HG03159 (cell line): ENCODE data around the gene DDX41.
"Not testable (repeated sequence)": the region's sequence is repeated elsewhere in the genome, so short reads cannot be mapped to it uniquely, and the experiment has no call there.

Experiments
- ATAC-seq: cut with Tn5 transposase; IDR thresholded peaks from one replicate; pipeline ENCODE4 v1.9.1; 2021; ENCODE audit warnings: mild to moderate bottlenecking, moderate library complexity; ENCODE audit not compliant: unreplicated experiment

DDX41 gene

DNA sequence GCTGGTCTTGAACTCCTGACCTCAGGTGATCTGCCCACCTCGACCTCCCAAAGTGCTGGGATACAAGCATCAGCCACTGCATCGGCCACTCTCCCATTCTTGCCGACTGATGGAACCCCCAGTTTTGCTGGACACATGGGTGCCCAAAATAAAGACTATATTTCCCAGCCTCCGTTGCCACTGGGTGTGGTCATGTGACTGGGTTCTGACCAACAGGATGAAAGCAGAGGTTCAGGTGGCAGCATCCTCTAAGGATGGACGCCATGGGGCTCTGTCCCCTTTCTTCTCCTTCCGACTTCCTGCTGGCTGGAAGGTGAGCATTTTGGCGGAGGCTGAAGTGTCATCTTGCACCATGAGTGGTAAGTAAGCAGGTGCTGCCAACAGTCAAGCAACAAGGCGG lies 29.6 kb downstream of the DDX41 start:
- ATAC-seq = no peak

DNA sequence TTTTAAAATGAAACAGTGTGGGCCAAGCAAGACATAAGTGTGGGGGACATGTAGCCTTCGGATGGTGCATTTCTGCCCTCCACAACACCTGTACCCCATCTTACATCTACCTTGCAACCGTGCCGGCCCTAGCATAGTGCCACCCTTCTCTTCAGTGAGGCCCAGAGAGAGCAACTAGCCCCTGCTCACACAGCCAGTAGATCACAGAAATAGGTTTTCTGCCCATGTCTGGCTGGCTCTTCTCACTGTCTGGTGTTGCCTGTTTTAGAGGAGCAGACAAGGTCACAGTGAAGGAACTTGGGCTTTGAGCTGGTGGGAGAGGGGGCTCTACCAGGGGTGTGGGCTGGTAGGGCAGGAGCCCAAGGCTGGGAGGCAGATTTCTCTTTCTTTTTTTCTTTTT lies 30.5 kb downstream of the DDX41 start:
- ATAC-seq = no peak

DNA sequence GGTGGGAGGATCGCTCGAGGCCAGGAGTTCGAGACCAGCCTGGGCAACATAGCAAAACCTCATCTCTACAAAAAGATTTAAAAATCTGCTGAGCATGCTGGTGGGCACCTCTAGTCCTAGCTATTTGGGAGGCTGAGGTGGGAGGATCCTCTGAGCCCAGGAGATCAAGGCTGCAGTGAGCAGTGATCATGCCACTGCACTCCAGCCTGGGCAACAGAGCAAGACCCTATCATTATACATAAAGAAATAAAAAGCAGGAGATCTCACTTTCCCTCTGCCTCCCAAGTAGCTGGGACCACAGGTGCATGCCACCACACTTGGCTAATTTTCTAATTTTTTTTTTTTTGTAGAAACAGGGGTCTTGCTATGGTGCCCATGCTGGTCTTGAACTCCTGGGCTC lies 31.0 kb downstream of the DDX41 start:
- ATAC-seq = not testable (repeated sequence)

DNA sequence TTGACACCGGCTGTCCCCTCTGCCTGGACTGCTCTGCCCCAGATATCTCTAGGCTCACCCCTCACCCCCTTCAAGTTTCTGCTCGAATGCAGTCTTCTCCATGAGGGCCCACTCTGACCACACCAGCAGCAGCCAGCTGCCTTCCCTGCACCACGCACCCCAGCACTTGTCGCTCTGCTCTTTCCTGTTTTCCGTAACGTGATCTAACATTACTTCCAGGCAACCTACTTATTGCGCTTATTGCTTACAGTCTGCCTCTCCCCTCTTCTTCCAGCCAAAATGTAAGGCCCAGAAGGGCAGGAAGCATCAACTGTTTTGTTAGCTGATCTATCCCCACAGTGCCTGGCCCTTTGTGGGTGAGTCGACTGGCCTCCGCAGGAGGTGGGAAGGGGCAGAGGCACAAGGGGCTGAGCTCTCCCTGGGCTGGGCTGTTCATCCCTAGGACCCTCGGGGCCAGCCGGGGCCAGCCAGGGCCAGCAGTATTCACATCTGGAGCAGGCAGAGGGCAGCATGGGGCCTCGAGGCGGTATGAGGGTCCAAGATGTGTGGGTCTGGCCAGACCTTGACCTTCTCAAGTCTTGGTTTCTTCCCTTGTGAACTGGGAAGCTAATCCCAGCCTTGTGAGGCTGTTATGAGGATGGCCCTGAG lies 31.7 kb downstream of the DDX41 start:
- ATAC-seq = no peak

DNA sequence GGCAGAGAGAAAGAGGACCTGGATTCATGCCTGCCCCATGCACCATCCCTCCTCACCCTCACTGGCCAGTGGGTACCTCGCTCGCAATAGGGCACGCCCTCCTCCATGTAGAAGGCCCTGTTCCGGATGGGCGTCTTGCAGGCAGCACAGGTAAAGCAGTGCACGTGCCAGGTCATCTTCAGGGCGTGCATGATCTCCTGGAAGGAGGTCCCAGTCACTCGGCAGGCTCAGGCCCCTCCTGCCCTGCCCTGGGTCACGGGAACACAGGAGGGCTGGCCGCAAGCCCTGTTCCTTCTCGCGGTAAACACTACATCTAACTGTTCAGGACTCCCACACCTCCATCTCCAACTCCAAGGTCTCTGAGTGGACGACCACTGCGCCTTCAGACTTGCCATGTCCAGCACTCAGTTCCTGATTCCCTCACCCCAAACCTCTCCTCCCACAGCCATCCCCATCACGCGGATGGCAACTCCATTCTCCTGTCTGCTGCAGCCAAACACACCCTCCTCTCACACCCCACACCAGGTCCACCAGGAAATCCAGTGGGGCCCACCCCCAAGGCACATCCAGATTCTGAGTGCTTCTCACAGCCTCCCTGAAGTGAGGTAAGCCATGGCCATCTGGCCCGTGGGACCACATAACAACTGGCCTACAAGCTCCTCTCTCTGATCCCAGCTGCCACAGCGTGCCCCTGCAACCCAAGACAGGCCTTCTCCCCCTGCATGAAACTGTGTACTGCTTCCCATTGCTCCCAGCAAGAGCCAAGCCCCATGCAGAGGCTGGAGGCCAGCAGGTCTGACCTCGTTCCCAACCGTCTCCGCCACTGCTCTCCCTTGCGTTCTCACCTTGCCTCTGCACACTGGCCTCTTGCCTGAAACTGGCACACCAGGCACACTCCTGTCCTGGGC lies 32.5 kb downstream of the DDX41 start:
- no peak for ATAC-seq

DNA sequence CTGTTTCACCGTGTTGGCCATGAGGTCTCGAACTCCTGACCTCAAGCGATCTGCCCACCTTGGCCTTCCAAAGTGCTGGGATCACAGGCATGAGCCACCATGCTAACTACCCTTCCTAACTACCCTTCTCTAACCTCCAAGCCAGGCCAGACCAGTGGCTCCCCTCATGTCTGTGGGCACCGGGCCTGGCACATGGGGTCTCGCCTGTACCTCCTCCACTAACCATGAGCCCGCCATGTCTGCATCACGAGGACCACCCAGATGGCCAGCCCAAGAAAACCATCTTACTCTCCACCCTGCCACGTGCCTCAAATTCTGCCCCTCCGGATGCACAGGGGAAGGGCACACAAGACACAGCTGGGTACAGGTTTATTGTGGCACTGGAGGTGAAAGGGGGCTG lies 33.7 kb downstream of the DDX41 start:
- no peak for ATAC-seq

DNA sequence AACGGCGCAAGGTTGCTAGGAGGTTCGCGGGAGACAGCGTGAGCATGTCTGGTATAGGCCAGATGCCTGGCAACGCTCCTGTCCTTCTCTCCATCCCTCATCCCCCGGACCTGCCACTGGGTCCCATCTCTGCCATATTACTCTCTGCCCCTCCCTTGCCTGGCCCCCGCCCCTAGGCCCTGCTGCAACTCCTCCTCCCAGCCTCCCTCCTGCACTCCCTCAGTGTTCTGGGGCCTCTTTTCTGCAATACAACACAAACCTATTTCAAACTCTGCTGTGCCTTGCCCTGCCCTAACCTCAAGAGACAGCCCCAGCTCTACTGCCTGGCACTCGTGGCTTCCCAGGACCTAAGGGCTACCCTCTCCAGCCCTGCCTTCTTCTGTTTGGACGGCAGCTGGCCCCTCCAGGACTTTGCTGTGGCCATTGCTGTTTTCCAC lies 34.4 kb downstream of the DDX41 start:
- no peak for ATAC-seq

DNA sequence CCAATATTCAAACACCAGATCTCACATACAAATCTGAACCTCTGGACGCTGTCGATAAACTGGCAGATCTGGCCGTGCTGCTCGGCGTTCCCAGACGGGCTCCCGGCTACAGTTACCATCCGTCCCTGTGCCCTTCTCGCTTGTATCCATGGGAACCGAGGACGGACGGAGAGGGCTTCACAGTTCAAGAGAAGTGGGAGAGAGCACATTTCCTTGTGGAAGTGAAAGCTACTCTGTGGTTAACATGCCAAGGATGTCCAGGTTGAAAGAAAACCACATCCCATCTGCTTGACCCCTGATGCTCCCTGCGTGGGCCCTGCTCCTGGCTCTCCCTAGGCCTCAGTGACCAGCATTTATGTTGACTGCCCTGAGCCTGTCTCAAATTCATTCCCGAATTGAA lies 37.0 kb downstream of the DDX41 start:
- no peak for ATAC-seq

DNA sequence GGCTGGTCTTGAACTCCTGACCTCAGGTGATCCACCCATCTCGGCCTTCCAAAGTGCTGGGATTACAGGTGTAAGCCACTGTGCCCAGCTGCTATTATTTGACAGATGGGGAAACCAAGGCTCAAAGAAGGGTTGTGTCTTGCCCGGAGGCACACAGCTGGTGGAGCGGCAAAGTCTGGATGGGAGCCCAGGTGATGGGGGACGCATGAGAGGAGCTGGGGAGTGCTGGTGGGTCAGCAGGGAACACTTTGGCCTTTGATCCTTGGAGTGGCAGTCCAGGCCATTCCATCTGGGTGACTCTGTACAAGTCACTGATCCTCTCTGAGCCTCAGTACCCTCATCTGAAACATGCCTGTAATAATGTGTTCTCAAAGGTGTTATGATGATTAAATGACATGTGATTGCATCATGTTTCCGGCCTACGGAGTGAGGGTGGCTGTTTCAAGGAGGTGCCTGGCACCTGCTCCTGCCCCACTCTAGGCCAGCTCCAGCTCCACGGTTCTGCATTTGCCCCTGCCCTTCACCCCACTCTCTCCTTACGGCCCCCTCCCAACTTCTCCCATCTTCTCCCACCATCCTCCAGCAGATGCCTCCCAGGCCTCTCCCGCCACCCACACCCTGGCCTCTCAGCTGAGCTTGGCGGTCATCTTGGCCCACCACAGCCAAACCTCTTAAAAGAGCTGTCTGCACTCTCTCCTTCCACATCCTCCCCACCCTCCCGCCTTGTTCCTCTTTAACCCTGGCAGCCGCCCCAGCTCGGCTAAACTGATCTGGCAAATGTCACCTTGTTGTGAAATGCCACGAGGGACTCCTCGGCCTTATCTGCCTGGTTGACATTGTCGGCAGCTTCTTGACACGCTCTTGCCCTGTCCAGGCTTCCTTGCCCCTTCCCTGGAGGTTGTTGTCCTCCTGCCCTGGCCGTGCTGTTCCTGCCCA lies 37.8 kb downstream of the DDX41 start:
- no peak for ATAC-seq

DNA sequence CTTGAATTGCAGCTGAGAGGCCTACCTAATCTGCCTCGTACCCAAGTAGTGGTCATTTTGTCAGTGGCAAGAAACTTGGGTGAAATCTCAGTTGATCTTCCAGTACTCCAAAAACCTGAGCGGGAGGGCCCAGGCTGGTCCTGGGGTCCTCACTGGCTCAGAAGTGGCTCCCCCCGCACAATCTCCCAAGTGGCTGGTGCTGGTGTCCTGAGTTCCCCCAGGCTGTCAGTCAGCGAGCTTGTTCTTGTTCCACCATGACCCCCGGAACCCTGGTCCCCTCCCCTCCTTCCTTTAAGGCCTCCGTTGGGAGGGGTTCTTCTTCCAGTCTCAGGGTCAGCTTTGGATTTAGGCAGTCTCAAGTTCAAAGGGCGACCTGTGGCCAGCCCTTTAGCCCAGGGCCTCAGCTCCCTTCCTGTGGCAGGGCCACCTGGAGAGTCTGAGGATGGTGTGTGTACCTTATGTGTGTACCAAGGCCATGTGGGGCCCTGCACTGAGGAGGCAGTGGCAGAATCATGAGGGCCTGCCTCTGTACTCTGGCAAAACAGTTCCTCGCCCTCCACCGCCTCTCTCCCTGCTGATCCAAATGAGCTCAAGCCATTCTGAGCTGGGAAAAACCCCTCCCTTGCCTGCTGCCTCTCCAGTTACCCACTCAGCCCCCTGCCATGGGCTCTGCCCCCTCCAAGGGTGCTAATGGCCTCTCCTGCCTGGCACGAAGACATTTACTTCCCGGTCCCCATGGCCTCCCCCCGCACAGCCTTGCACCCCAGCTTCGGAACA lies 38.9 kb downstream of the DDX41 start:
- no peak for ATAC-seq

DNA sequence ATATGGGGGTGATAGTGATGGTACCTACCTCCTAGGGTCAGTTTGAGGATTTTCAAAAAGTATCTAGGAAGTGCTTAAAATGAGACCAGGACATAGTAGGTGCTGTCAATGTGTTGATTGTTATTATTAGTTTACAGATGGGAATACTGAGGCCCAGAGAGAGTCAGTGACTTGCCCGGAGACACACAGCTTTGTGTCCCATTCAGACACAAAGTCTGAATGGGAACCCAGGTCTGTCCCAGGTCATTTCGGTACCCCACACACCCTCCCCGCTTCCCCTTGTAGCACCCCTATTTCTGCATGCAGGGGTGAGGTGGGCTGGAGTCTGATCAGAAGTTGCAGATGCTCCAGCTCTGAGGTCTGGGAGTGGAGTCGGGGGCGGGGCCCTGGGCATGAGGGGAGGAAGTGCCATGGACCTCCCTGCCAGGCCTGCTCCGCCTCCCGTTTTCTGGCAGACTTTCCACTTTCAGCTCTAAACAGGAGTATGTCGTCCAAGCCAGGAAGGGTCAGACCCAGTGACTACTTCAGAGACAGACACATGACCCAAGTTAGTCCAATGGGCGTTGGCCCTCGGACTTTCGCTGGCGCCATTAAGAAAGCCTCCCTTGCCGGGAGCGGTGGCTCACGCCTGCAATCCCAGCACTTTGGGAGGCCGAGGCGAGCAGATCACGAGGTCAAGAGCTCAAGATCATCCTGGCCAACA lies 40.1 kb downstream of the DDX41 start:
- no peak for ATAC-seq

DNA sequence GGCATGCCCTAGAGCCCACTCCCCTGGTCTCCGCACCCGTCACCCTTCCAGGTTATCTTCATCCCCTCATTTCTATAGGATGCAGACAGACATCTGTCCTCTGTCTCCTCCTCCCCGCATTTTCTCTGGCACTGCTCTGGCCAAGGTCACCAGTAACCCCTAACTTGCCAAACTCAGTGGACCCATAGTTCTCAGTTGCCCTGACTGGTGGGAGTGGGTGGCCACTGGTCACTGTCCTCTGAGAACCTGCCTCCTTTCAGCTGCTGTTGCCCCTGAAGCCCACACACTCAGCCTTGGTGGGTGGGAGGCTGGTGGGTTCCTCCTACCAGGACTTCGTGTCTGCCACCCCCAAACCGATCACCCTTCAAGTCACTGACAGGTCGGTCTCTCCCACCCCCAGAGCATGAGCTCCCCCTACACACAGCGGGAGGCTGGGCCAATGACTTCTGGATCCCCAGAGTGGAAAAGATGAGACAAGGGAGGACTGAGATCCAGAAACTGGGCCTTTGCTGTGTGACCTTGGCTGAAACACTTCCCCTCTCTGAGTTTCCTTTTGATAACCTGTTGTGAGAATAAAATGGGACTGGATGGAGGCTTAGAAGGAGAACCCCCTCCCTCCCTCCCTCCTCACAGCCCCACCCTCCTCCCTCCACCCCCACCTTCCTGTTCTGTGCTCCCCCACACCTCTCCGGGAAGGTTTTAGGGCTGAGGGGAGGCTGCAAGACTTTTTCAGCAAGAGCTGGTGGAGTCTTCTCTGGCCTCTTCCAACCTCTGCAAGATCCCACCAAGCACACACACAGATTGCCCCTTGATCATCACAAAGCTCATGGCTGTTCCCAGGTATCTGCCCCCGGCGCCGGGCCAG lies 41.0 kb downstream of the DDX41 start:
- no peak for ATAC-seq

DNA sequence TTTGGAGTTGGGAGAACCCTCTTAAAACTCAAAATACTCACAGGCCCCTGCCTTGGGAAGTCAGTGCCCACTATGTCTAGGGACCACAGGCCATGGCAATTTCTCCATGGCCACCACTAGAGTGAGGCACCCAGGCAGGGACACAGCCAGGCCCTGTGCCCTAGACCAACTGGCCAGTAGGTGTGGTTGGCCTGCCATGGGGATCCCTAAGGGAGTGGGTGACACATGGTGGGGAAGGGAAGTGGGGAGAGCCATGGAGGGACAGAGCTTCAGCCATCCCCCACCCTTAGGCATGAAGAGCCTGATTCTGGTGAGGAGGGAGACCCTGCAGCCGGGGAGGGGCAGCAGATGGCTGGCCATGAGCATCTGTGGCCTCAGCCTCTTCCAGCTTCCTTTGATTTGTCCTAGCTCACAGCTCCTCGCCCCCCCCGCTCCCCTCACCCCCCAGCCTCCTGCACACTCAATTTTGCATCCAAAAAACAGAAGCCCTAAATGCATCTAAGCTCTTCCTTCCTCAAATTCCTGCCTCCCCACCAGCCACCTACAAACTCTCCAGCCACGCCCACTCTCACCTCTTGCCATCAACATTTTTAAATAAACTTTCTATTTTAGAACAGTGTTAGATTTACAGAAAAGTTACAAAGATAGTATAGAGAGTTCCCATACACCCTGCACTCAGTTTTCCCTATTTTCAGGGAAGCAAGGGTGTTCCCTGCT lies 41.8 kb downstream of the DDX41 start:
- no peak for ATAC-seq

DNA sequence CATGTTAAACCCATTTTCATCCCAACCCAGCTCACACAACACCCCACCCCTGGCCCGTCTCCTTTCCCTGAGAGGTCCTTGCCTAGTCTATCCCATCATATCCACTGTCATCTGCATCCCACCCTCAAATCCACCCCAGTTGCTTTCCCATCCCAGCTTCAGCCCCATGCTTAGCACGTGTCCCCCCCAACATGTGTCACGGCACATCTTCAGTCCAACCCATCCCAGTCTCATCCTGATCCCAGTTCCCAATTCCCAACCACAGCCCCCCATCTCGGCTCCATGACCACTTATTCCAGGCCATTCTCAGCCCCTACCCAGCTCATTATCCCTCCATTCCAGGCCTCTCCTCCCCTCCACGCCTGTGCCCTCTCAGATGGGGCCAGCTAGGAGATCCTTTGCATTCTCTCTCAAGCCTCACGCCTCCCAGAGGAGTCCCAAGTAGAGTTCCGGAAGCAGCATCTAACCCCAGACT lies 42.7 kb downstream of the DDX41 start:
- no peak for ATAC-seq

DNA sequence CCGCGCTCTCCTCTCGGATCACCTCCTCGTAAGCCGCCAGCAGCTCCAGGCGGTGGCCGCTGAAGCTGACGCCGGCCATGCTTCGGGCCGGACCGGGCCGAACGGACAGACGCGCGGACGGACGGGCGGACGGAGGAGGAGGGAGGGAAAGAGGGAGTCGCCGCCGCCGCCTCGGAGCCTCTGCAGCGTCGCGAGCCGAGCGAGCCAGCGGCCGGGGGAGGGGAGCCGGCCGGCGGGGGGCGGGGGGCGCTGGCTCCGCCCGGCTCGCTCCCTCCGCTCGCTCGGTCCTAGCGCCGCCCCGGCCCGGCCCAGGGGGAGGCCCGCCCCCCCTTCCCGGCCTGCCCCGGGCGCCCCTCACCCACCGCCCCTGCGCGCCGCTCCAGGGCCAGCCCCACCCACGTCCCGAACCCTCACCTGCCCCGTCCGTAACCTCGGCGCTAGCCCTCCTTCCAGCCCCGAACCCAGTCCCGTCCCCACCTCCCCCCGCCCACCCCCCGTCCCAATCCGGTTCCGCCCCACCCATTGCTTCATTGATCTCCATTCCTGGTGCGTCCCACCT lies 43.2 kb downstream of the DDX41 start, which contains the start of gene DBN1:
TSS of gene DBN1 (minus strand) at position 192 of the 559 bp plus-strand sequence. CDS start at position 79, 113 bp downstream.
- ATAC-seq = no peak

DNA sequence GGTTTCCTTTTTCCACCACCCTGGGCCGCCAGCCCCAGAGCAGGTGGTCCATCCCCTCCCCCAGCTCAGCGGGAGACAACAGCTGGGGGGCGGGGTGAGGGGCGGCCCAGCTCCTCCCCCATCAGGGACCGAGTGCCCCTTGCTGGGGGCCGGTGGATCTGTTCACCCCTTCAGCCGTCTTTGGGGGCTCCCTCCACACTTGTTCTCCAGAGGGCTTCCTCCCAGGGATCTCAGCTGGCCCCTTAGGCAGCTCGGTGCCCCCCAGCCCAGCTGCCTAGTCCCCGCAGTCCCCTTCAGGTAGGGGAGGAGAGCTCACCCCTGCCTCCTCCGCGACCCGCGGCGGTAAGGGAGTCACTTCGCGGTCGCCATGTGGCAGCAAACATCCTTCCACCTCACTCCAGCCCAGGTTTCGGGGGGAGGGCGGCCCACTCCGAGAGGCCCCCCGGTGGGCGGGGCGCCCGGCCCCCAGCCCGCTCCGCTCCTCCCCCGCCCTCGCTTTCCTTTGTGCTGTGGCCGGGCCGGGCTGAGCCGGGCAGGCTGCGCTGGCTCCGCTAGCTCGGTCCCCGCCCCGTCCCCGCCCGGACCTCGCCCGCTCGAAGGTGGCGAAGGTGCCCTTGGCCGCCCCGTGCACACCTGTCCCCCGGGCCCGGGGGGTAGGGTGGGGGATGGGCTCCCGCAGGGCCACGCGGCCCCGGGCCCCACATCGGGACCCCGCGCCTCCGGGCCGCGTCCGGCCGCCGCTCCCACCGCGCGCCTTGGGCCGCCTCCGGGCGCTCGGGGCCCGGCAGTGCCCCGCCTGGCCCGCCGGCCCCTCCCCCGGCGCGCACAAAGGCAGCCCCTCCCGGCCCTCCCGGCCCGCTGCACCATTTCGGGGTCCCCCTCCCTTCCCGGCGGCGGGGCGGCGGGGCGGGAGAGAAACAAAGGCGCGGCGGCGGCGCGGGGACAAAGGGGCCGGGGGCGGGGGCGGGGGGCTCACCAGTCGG lies 44.0 kb downstream of the DDX41 start:
- no peak for ATAC-seq
